GM12801 (cell line): ENCODE data around the gene HPSE.

ENCODE experiments used
- TF ChIP-seq, protein P1 (sequence below): IDR thresholded peaks from one replicate; pipeline ENCODE4 v1.5.1; 2011; ENCODE audit warnings: control low read depth; ENCODE audit not compliant: insufficient read length; ENCODE audit errors: extremely low read depth

HPSE gene

DNA sequence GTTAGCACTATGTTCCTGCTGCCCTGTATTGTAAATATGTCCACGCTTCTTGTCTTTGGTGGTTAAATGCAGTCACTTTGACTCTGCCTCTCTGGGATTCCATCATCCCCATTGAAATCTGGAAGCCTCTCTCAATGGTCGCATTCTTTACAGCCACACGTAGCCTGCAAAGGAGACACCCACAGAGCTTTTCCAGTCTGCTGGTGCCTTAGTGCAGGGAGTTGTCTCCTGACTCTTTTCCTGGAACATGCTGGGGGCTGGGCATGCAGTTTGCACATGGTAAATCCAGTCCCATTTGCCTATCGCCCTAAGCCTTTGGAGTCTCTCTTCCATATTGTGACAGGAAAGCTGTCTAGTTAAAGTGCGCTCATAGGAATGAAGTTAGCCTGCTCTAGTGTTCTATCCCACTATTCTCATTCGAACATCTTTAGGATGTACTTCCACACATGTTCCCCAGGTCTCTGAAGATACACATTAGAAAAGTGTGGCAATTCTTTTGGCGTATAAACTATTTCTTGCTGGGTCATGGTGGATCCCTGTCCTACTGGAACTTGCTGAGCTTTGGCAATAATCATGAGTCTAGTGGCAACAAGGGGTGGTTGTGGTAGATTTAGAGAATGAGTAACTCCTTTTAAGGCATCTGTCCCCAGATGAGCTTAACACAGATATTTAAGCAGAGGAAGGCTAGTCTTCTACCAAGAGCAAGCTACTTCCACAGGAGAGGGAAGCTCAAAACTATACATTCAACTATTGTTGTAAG, 83.8 kb downstream of the HPSE start:
- TF ChIP-seq, protein P1, sequence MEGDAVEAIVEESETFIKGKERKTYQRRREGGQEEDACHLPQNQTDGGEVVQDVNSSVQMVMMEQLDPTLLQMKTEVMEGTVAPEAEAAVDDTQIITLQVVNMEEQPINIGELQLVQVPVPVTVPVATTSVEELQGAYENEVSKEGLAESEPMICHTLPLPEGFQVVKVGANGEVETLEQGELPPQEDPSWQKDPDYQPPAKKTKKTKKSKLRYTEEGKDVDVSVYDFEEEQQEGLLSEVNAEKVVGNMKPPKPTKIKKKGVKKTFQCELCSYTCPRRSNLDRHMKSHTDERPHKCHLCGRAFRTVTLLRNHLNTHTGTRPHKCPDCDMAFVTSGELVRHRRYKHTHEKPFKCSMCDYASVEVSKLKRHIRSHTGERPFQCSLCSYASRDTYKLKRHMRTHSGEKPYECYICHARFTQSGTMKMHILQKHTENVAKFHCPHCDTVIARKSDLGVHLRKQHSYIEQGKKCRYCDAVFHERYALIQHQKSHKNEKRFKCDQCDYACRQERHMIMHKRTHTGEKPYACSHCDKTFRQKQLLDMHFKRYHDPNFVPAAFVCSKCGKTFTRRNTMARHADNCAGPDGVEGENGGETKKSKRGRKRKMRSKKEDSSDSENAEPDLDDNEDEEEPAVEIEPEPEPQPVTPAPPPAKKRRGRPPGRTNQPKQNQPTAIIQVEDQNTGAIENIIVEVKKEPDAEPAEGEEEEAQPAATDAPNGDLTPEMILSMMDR = no peak

DNA sequence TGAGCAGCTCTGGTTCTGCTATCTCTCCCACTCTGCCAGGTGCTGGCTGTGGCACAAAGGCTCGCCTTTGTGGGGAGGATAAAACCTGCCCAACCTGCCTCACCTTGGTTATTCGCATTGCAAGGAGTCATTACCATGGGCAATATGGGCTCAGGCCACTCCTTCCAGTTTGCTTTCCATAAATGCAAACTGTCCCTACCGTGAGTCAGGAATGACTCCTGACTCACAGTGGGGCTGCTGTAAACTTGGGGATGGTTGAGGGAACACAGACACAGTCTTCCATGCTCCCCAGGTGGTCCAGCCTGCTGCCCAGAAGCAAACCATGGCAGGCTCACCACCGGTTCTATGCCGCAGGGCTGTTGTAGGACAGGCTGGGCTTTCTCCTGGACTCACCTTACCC, 86.2 kb downstream of the HPSE start:
- TF ChIP-seq, protein P1 = no peak

DNA sequence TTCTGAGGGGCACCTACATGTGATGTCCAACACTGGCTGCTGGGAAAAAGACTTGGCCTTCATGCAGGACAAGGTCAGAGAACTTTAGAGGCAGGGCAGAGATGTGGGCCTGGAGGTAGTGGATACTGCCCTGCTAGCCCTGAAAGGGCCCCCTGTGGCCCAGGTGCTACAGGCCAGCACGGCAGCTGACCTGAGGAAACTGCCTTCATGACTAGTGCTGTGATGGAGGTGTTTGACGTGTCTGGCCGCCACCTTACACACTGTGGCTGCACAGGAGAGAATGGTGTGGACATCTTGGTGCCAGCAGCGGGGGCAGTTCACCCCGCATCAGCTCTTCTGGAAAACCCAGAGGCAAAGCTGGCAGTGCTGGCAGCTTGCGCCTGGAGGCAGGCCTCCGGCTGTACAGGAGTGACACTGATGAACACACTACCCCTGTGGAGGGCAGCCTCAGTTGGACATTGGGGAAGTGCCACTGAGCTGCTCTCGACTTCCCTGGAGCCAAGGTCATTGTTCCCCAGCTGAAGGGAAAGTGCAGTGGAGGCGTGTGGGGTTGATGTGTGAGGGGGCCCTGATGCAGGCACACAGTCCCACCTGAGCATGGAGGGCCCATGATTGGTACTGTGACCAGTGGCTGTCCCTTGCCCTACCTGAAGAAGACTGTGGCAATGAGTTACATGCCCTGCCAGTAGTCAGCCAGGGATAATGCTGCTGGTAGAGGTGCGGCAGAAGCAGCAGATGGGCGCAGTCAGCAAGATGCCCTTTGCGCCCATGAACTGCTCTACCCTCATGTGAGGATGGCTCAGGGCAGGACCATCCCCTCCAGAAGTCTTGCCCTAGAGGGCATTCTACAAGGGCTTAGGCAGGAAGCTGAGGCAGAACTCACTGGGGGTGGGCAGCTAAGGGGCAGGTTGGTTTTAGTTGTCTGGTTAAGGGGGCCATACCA, 87.0 kb downstream of the HPSE start:
- TF ChIP-seq, protein P1 = no peak
